CD4-positive, alpha-beta T cell (primary cell): ENCODE results near the gene SPATA2L. TPM values are rescaled to one million over a fixed set of nuclear protein-coding genes. Genes with fewer than 3 reads are reported as not detected.

Source experiments
- ATAC-seq: fragments of 200-7000 bp; cut with Tn5 transposase; one replicate; pipeline ENCODE4 v1.10.0; 2022; ENCODE audit warnings: mild to moderate bottlenecking; ENCODE audit not compliant: poor library complexity
- CTCF ChIA-PET: fragments of 350-600 bp; sonication (Branson Sonifier 250); formaldehyde crosslinking; loops from one replicate; lab custom pipeline; 2021; ENCODE audit warnings: antibody characterized with exemption, inconsistent platforms; lab: Charles Lee
- POLR2A ChIA-PET: fragments of 350-600 bp; sonication (Branson Sonifier 250); formaldehyde crosslinking; loops from one replicate; lab custom pipeline; 2021; ENCODE audit warnings: antibody characterized with exemption, inconsistent platforms; lab: Charles Lee
- DNase-seq, 14 experiments: peaks; one replicate each; pipeline ENCODE4 v3.0.0-alpha.2; 2013 to 2020; ENCODE audit warnings: mixed read lengths in 2 of 14
- H3K27ac ChIP-seq, 2 donors: one replicate each; pipeline versions ENCODE4 v1.5.1 to v1.7.0; 2013; ENCODE audit warnings: low read length in 2 of 2, low read depth in 1 of 2, mild to moderate bottlenecking in 1 of 2
- H3K27me3 ChIP-seq, 2 experiments: 1 replicate in 1 of 2; 2 replicates in 1 of 2; pipeline versions ENCODE4 v1.6.1 to v1.7.0; 2013; ENCODE audit warnings: low read length in 2 of 2, control low read depth in 1 of 2, mild to moderate bottlenecking in 1 of 2, moderate library complexity in 1 of 2; ENCODE audit not compliant: insufficient read depth in 2 of 2, control insufficient read depth in 1 of 2
- H3K36me3 ChIP-seq: one replicate; pipeline ENCODE4 v1.6.1; 2013; ENCODE audit warnings: low read length, control low read depth; ENCODE audit not compliant: insufficient read depth
- H3K4me1 ChIP-seq: one replicate; pipeline ENCODE4 v1.6.1; 2013; ENCODE audit warnings: low read length, control low read depth; ENCODE audit not compliant: insufficient read depth
- H3K4me3 ChIP-seq: one replicate; pipeline ENCODE4 v1.5.1; 2013; ENCODE audit warnings: mild to moderate bottlenecking, low read length, moderate library complexity
- H3K9me3 ChIP-seq, 2 experiments: 1 replicate in 1 of 2; 2 replicates in 1 of 2; pipeline versions ENCODE4 v1.6.1 to v1.7.0; 2013; ENCODE audit warnings: low read length in 2 of 2, mild to moderate bottlenecking in 2 of 2, control low read depth in 1 of 2, moderate library complexity in 1 of 2; ENCODE audit not compliant: control insufficient read depth in 1 of 2, insufficient read depth in 1 of 2
- H3K27ac Mint-ChIP-seq: one replicate; pipeline ENCODE4 v1.8.0; 2020; ENCODE audit warnings: mixed read lengths
- H3K27me3 Mint-ChIP-seq: one replicate; pipeline ENCODE4 v1.8.0; 2021; ENCODE audit warnings: mixed read lengths
- H3K36me3 Mint-ChIP-seq: one replicate; pipeline ENCODE4 v1.8.0; 2021; ENCODE audit warnings: low read depth, mixed read lengths
- H3K4me1 Mint-ChIP-seq: one replicate; pipeline ENCODE4 v1.8.0; 2021; ENCODE audit warnings: low read depth, mixed read lengths
- H3K4me3 Mint-ChIP-seq: one replicate; pipeline ENCODE4 v1.8.0; 2020; ENCODE audit warnings: mild to moderate bottlenecking, mixed read lengths
- H3K9me3 Mint-ChIP-seq: one replicate; pipeline ENCODE4 v1.8.0; 2020; ENCODE audit warnings: mixed read lengths
- CTCF ChIP-seq: fragments of 200-600 bp; IDR thresholded peaks from one replicate; pipeline ENCODE4 v1.8.0; 2022; ENCODE audit warnings: antibody characterized with exemption, mild to moderate bottlenecking
- intact Hi-C, 2 experiments: fragments of 100-400 bp; cut with DNase I in 1 of 2; cut with micrococcal nuclease in 1 of 2; formaldehyde crosslinking; loops; one replicate each; pipeline versions ENCODE4 v1.15.1 to v1.9.0; 2023 to 2025; cut with DNase I, micrococcal nuclease
- total RNA-seq, 174 experiments: library from RNA in 2 of 174; stranded (reverse) in 2 of 174; gene quantifications; one replicate each; pipeline ENCODE4 v1.2.3 and lab custom pipeline; 2021 to 2026

Gene SPATA2L
- total RNA-seq, 2 experiments from 2014 or later, result 26.1 to 28.3 TPM

- Mint-ChIP-seq H3K4me3 (peak overlapping the region; percentile 54), H3K4me1 (no peaks in the 10 kb centered on the region), H3K9me3 (no peaks in the 10 kb centered on the region), H3K27me3 (no peaks in the 10 kb centered on the region), H3K27ac (no peak overlapping the region), H3K36me3 (no peaks in the 10 kb centered on the region)
- Histone ChIP-seq H3K4me1 (peaks cover 19% of the 10 kb centered on the region), H3K27ac (no peak overlapping the region), H3K4me3 (peak overlapping the region; percentile 50), H3K36me3 (no peaks in the 10 kb centered on the region), H3K9me3 (no peaks in the 10 kb centered on the region), H3K27me3 (peaks cover 0 to 2% of the 10 kb centered on the region in 2 experiments)
- DNase-seq, result no peak
- CTCF ChIA-PET, result interaction anchor here (0.8 to 2.1 kb wide), 3 partner anchors 11 to 148 kb away, joined by 3 to 4 read pairs (median 3); no protein-coding TSS in a partner anchor
- POLR2A ChIA-PET, result interaction anchor here (1.2 to 1.5 kb wide), 3 partner anchors 11 to 161 kb away, joined by 3 to 7 read pairs (median 5); partner anchors contain the start of gene TCF25
- intact Hi-C loops, result no loop called here
- no peak for ATAC-seq
- TF ChIP-seq CTCF, result no peak
These were observed 10.8 kb upstream of the SPATA2L start for GRCh38 chr16:89712274-89712781.

DNA sequence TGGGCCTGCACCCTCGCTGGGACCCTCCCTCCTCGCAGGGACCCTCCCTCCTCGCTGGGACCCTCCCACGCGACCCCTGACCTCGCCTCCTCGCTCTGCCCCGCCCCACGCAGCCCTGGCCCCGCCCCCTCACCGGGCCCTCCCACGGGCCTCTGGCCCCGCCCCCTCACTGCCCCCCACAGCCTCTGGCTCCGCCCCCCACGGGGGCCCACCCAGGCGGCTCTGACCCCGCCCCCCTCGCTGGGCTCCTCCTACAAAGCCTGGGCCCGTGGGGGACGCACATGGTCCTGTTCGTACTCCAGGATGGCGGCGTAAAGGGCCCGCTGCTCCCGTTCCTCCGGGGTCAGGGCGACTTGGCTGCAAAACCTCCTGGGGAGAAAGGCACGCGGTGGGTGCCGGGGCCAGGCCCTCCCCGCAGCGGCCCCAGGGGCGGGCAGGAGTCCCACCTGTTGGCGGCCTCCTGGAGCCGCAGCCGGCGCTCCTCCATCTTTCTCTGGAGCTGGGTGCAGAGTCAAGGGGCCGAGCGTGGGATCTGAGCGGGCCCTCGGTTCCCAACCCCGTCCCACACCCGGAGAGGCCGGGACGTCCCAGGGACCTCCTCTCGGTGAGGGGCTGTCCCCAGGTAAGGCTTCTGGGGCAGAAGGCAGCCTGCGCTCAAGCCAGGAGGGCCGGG lies 10.2 kb upstream of the SPATA2L start:
- H3K36me3 Mint-ChIP-seq, result no peaks in the 10 kb centered on the region
- DNase-seq (peak; percentile 51 to 83 (median 67)), ATAC-seq (peak; percentile 78)
- TF ChIP-seq CTCF, result no peak
- POLR2A ChIA-PET, result interaction anchor here (0.5 to 1.6 kb wide), 7 partner anchors 11 to 162 kb away, joined by 3 to 7 read pairs (median 4); partner anchors contain the start of genes SPATA2L and TCF25
- no peaks in the 10 kb centered on the region for H3K9me3 ChIP-seq
- H3K4me1 ChIP-seq, result peaks cover 19% of the 10 kb centered on the region
- H3K36me3 ChIP-seq, result no peaks in the 10 kb centered on the region
- H3K4me1 Mint-ChIP-seq, result no peaks in the 10 kb centered on the region
- intact Hi-C loops, result no loop called here
- peaks cover 0 to 2% of the 10 kb centered on the region in 2 experiments for H3K27me3 ChIP-seq
- CTCF ChIA-PET, result interaction anchor here (0.8 to 2.1 kb wide), 3 partner anchors 11 to 149 kb away, joined by 3 to 4 read pairs (median 3); no protein-coding TSS in a partner anchor
- H3K4me3 Mint-ChIP-seq, result peak overlapping the region; percentile 54
- no peak overlapping the region for H3K27ac Mint-ChIP-seq
- no peaks in the 10 kb centered on the region for H3K9me3 Mint-ChIP-seq
- H3K4me3 ChIP-seq, result peak overlapping the region; percentile 50
- H3K27me3 Mint-ChIP-seq, result no peaks in the 10 kb centered on the region
- no peak overlapping the region for H3K27ac ChIP-seq

- Histone ChIP-seq H3K36me3 (no peaks in the 10 kb centered on the region), H3K27ac (no peak overlapping the region), H3K9me3 (no peaks in the 10 kb centered on the region), H3K4me1 (peaks cover 25% of the 10 kb centered on the region), H3K4me3 (no peak overlapping the region), H3K27me3 (peaks cover 0 to 2% of the 10 kb centered on the region in 2 experiments)
- CTCF ChIA-PET, result no interaction called here
- no peak overlapping the region for H3K4me3 Mint-ChIP-seq
- DNase-seq (peak in 1 of 14 experiments; percentile 30), ATAC-seq (no peak)
- H3K4me1 Mint-ChIP-seq, result peaks cover 4% of the 10 kb centered on the region
- H3K9me3 Mint-ChIP-seq, result no peaks in the 10 kb centered on the region
- no peak overlapping the region for H3K27ac Mint-ChIP-seq
- H3K36me3 Mint-ChIP-seq, result no peaks in the 10 kb centered on the region
- no peaks in the 10 kb centered on the region for H3K27me3 Mint-ChIP-seq
- POLR2A ChIA-PET, result interaction anchor here (0.5 to 1.6 kb wide), 6 partner anchors 10 to 162 kb away, joined by 3 to 7 read pairs (median 4); partner anchors contain the start of genes SPATA2L and TCF25
- no peak for TF ChIP-seq CTCF
- intact Hi-C loops, result no loop called here
These were observed 9.4 kb upstream of the SPATA2L start for GRCh38 chr16:89710709-89711564.
